K562 (cell line): ENCODE measurements around the gene SH3GLB2. TPM values are rescaled to one million over a fixed set of nuclear protein-coding genes. Genes with fewer than 3 reads are reported as not detected.

Experiments
- GATA2 ChIP-seq: sonication (generic); formaldehyde crosslinking; IDR thresholded peaks from 2 replicates; pipeline ENCODE4 v1.4.0; 2020; ENCODE audit warnings: mild to moderate bottlenecking, missing genetic modification reagents
- HMG20B ChIP-seq: fragments of 250-450 bp; sonication (Bioruptor Pico); IDR thresholded peaks from 2 replicates; pipeline ENCODE4 v1.5.0; 2021; ENCODE audit warnings: mild to moderate bottlenecking
- NFIC ChIP-seq: fragments of 450-650 bp; IDR thresholded peaks from 2 replicates; pipeline ENCODE4 v1.6.1; 2017; ENCODE audit warnings: mild to moderate bottlenecking, inconsistent platforms
- polyA plus RNA-seq, 8 experiments: library from polyadenylated mRNA; depleted of rRNA in 4 of 8; stranded (reverse) in 5 of 8; unstranded in 3 of 8; fragments of >200 nt; fragmentation: Nextera tagmentation in 2 of 8; fragmentation: Illumina TruSeq in 1 of 8; extraction: Ambion mirVana in 2 of 8; extraction: Trizol in 1 of 8; gene quantifications; 2 replicates each; pipeline versions ENCODE4 v1.2.1 to v1.2.3, GENCODE V29; 2011 to 2014; ENCODE audit warnings: inconsistent platforms in 1 of 8, missing spikeins in 1 of 8
- total RNA-seq, 7 experiments: library from RNA; depleted of rRNA in 6 of 7; stranded (reverse); fragments of >200 nt in 6 of 7; fragmentation: Illumina TruSeq in 2 of 7; extraction: Trizol in 2 of 7; gene quantifications; 2 replicates each; pipeline versions ENCODE4 v1.2.1 to v1.2.3, GENCODE V29; 2011 to 2021; ENCODE audit warnings: low replicate concordance in 1 of 7
- TF ChIP-seq, protein P1 (sequence below), 2 experiments: IDR thresholded peaks; 2 replicates each; pipeline ENCODE4 v1.6.1; 2012; ENCODE audit warnings: improper control_type of control experiment in 2 of 2, low read depth in 2 of 2, low read length in 2 of 2, borderline replicate concordance in 1 of 2
- TF ChIP-seq, protein P2 (sequence below), 3 experiments: IDR thresholded peaks in 2 of 3; conservative IDR thresholded peaks in 1 of 3; 2 replicates each; pipeline ENCODE4 v1.5.1; 2011 to 2012; ENCODE audit warnings: low read length in 3 of 3, mild to moderate bottlenecking in 3 of 3, control low read depth in 2 of 3, improper control_type of control experiment in 1 of 3, inconsistent platforms in 1 of 3, low read depth in 1 of 3, mixed read lengths in 1 of 3, moderate library complexity in 1 of 3; ENCODE audit not compliant: insufficient read depth in 2 of 3
- TF ChIP-seq, protein P3 (sequence below): sonication (generic); formaldehyde crosslinking; IDR thresholded peaks from 2 replicates; pipeline ENCODE4 v1.8.1; 2023; ENCODE audit warnings: mild to moderate bottlenecking, missing genetic modification reagents
- TF ChIP-seq, protein P4 (sequence below): fragments of 250-450 bp; sonication (Bioruptor Pico); IDR thresholded peaks from 2 replicates; pipeline ENCODE4 v1.5.0; 2020; ENCODE audit warnings: mild to moderate bottlenecking
- TF ChIP-seq, protein P5 (sequence below): IDR thresholded peaks from 2 replicates; pipeline ENCODE4 v1.6.1; 2011; ENCODE audit warnings: borderline replicate concordance, low read depth, mild to moderate bottlenecking, moderate library complexity, low read length; ENCODE audit not compliant: insufficient read depth, poor library complexity, severe bottlenecking

Gene SH3GLB2
- total and polyA plus RNA-seq, 9 of the 15 experiments (the other 6 are each of a cell fraction or from before 2014, with no cell fraction given), result 0.20 to 118 (median 58.8) TPM

DNA sequence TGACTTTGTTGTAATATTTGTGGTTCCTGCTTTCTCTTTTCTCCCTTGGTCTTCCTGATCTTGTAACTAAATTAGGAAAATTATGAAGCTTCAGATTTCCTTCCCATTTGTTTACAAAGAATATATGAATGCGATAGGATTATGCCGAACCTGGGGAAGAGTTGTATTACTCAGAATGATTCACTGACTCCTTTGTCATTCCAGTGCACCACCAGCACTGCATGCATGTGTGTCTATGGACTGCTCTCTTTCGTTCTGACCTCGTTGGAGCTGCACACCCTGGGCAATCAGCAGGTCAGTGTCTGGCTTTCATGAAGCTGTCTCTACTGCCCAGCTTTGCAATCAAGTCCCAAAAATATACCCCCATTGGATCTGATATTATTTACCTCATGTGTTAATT, 55.2 kb downstream of the SH3GLB2 start (continued):
- TF ChIP-seq, protein P1, sequence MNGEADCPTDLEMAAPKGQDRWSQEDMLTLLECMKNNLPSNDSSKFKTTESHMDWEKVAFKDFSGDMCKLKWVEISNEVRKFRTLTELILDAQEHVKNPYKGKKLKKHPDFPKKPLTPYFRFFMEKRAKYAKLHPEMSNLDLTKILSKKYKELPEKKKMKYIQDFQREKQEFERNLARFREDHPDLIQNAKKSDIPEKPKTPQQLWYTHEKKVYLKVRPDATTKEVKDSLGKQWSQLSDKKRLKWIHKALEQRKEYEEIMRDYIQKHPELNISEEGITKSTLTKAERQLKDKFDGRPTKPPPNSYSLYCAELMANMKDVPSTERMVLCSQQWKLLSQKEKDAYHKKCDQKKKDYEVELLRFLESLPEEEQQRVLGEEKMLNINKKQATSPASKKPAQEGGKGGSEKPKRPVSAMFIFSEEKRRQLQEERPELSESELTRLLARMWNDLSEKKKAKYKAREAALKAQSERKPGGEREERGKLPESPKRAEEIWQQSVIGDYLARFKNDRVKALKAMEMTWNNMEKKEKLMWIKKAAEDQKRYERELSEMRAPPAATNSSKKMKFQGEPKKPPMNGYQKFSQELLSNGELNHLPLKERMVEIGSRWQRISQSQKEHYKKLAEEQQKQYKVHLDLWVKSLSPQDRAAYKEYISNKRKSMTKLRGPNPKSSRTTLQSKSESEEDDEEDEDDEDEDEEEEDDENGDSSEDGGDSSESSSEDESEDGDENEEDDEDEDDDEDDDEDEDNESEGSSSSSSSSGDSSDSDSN (IDR thresholded peaks at IDR 0.05; ENCODE audit: borderline replicate concordance in 1 of 2, low read depth in 2 of 2, low read length in 2 of 2), result no peak
- TF ChIP-seq NFIC, result no peak
- TF ChIP-seq, protein P2, sequence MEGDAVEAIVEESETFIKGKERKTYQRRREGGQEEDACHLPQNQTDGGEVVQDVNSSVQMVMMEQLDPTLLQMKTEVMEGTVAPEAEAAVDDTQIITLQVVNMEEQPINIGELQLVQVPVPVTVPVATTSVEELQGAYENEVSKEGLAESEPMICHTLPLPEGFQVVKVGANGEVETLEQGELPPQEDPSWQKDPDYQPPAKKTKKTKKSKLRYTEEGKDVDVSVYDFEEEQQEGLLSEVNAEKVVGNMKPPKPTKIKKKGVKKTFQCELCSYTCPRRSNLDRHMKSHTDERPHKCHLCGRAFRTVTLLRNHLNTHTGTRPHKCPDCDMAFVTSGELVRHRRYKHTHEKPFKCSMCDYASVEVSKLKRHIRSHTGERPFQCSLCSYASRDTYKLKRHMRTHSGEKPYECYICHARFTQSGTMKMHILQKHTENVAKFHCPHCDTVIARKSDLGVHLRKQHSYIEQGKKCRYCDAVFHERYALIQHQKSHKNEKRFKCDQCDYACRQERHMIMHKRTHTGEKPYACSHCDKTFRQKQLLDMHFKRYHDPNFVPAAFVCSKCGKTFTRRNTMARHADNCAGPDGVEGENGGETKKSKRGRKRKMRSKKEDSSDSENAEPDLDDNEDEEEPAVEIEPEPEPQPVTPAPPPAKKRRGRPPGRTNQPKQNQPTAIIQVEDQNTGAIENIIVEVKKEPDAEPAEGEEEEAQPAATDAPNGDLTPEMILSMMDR (IDR thresholded peaks at IDR 0.05 in 2 of 3, conservative IDR thresholded peaks at IDR 0.05 in 1 of 3; ENCODE audit: insufficient read depth in 2 of 3, low read depth in 1 of 3, low read length in 3 of 3), result no peak
- no peak for TF ChIP-seq HMG20B
- TF ChIP-seq, protein P3, sequence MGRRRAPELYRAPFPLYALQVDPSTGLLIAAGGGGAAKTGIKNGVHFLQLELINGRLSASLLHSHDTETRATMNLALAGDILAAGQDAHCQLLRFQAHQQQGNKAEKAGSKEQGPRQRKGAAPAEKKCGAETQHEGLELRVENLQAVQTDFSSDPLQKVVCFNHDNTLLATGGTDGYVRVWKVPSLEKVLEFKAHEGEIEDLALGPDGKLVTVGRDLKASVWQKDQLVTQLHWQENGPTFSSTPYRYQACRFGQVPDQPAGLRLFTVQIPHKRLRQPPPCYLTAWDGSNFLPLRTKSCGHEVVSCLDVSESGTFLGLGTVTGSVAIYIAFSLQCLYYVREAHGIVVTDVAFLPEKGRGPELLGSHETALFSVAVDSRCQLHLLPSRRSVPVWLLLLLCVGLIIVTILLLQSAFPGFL (CRISPR knock-in tag), result no peak
- TF ChIP-seq GATA2, result no peak
- TF ChIP-seq, protein P4, sequence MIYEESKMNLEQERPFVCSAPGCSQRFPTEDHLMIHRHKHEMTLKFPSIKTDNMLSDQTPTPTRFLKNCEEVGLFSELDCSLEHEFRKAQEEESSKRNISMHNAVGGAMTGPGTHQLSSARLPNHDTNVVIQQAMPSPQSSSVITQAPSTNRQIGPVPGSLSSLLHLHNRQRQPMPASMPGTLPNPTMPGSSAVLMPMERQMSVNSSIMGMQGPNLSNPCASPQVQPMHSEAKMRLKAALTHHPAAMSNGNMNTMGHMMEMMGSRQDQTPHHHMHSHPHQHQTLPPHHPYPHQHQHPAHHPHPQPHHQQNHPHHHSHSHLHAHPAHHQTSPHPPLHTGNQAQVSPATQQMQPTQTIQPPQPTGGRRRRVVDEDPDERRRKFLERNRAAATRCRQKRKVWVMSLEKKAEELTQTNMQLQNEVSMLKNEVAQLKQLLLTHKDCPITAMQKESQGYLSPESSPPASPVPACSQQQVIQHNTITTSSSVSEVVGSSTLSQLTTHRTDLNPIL, result no peak
- TF ChIP-seq, protein P5, sequence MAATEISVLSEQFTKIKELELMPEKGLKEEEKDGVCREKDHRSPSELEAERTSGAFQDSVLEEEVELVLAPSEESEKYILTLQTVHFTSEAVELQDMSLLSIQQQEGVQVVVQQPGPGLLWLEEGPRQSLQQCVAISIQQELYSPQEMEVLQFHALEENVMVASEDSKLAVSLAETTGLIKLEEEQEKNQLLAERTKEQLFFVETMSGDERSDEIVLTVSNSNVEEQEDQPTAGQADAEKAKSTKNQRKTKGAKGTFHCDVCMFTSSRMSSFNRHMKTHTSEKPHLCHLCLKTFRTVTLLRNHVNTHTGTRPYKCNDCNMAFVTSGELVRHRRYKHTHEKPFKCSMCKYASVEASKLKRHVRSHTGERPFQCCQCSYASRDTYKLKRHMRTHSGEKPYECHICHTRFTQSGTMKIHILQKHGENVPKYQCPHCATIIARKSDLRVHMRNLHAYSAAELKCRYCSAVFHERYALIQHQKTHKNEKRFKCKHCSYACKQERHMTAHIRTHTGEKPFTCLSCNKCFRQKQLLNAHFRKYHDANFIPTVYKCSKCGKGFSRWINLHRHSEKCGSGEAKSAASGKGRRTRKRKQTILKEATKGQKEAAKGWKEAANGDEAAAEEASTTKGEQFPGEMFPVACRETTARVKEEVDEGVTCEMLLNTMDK, result no peak
